LNCaP clone FGC (cell line): ENCODE data around the gene PPP1R27.

ENCODE experiments used
- DNase-seq: peaks from one replicate; pipeline ENCODE4 v3.0.0-alpha.2; 2011; ENCODE audit warnings: low read depth
- H3K4me3 ChIP-seq: 2 replicates; pipeline ENCODE4 v1.5.1; 2011; ENCODE audit warnings: mild to moderate bottlenecking, low read depth, low read length, control low read depth
- TF ChIP-seq, protein P1 (sequence below): IDR thresholded peaks from 2 replicates; pipeline ENCODE4 v1.5.1; 2012; ENCODE audit warnings: mild to moderate bottlenecking; ENCODE audit not compliant: control insufficient read depth, insufficient read depth; ENCODE audit errors: extremely low read depth

The PPP1R27 gene

GRCh38 chr17:81860756-81861568 is 26.1 kb upstream of the PPP1R27 start:
- TF ChIP-seq, protein P1, sequence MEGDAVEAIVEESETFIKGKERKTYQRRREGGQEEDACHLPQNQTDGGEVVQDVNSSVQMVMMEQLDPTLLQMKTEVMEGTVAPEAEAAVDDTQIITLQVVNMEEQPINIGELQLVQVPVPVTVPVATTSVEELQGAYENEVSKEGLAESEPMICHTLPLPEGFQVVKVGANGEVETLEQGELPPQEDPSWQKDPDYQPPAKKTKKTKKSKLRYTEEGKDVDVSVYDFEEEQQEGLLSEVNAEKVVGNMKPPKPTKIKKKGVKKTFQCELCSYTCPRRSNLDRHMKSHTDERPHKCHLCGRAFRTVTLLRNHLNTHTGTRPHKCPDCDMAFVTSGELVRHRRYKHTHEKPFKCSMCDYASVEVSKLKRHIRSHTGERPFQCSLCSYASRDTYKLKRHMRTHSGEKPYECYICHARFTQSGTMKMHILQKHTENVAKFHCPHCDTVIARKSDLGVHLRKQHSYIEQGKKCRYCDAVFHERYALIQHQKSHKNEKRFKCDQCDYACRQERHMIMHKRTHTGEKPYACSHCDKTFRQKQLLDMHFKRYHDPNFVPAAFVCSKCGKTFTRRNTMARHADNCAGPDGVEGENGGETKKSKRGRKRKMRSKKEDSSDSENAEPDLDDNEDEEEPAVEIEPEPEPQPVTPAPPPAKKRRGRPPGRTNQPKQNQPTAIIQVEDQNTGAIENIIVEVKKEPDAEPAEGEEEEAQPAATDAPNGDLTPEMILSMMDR = no peak

GRCh38 chr17:81859906-81860755 is 25.3 kb upstream of the PPP1R27 start, which contains the start of gene P4HB:
TSS of gene P4HB (minus strand) at chr17:81860535. CDS start at chr17:81860471, 64 bp downstream.
- no peak for DNase-seq
- peak within 1 kb of the TSS; percentile 98 for H3K4me3 ChIP-seq
- TF ChIP-seq, protein P1 = no peak

More at GRCh38 chr17:81860756-81861568, 26.1 kb upstream of the PPP1R27 start:
- peak overlapping the region; percentile 98 for H3K4me3 ChIP-seq
- peak; percentile 100 for DNase-seq

DNA sequence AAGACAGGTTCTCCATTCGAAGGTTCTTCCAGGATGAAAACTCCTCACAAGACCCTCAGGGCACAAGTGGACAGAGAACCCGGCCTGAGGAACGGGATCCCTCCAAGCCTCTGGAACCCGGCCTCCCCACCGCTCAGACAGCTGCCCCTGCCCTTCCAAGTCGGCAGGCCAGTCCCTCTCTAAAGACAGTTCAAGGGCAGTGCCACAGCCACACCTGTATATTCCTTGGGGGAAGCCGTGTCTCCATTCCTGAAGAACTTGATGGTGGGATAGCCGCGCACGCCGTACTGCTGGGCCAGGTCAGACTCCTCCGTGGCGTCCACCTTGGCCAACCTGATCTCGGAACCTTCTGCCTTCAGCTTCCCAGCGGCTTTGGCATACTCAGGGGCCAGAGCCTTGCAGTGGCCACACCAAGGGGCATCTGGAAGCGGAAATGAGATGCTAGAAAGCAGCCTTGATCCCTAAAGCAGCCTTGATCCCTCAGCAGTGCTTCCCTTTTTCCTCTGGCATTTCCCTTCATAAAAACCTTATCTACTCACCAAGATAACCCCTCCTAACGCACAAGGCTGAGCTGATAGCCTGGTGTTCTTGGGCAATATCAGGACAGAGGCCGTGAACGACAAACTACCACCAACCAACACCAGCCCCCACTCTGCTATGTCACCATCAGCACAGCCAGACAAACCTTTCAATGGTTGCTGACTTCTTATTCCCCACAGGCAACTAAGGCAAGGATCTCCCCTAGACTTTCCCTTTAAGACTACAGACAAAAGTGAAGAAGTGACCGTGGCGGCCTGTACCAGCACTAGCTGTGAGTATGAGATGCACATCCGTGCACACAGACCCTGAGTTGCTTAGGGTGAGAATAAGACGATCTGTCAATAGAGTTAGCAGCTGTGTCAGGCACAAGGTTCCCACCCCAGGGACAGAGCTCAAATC is 24.4 kb upstream of the PPP1R27 start:
- TF ChIP-seq, protein P1 = no peak
- DNase-seq = no peak
- peak overlapping the region; percentile 91 for H3K4me3 ChIP-seq

DNA sequence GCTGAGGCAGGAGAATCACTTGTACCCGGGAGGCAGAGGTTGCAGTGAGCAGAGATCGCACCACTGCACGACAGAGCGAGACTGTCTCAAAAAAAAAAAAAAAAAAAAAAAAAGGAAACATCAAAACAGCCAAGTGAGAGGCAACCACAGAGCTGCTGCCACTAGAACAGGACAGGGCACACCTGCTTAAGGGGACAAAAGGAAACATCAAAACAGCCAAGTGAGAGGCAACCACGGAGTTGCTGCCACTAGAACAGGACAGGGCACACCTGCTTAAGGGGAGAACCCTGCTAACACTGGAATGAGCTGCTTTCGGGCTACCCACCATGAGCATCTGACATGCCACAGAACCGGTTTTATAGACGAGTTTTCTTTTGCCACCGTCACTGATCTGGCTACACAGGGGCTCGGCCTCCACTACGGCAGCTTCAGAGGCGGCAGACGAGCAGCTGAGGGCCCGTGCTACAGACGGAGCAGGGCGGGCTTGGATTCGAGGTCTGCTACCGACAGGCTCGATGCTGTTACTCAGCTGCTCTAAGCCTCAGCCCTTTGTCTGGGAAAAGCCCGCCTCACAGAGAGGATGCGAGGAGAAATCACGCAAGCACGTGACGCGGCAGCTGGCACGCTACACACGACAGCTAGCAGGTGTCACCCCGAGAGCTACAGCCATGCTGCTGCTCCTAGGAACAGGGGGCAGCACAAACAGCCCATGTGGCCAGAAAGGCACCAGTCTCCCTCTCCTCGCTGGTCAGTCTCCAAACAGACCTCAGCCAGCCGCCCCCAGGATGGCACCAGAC is 23.5 kb upstream of the PPP1R27 start:
- TF ChIP-seq, protein P1 = no peak
- no peak for DNase-seq
- H3K4me3 ChIP-seq = peak overlapping the region; percentile 91

- H3K4me3 ChIP-seq = no peak overlapping the region
- TF ChIP-seq, protein P1 = peak; percentile 41
- no peak for DNase-seq
Observed at GRCh38 chr17:81854974-81855774, 20.3 kb upstream of the PPP1R27 start.
